IMR-90 (cell line): ENCODE measurements around the gene ITPR2.

Experiments
- BHLHE40 ChIP-seq: fragments of 150-350 bp; IDR thresholded peaks from 2 replicates; pipeline ENCODE4 v1.6.1; 2016; ENCODE audit warnings: mild to moderate bottlenecking, low read depth, low read length
- CEBPB ChIP-seq: IDR thresholded peaks from 2 replicates; pipeline ENCODE4 v1.6.1; 2012; ENCODE audit warnings: low read depth, low read length, improper control_type of control experiment
- CHD1 ChIP-seq: IDR thresholded peaks from 2 replicates; pipeline ENCODE4 v1.6.1; 2012; ENCODE audit warnings: low read depth, low read length, improper control_type of control experiment
- MAFK ChIP-seq: IDR thresholded peaks from 2 replicates; pipeline ENCODE4 v1.6.1; 2012; ENCODE audit warnings: low read depth, low read length, improper control_type of control experiment
- MAZ ChIP-seq: IDR thresholded peaks from 2 replicates; pipeline ENCODE4 v1.6.1; 2012; ENCODE audit warnings: low read depth, mild to moderate bottlenecking, low read length, improper control_type of control experiment, moderate library complexity, borderline replicate concordance
- NFE2L2 ChIP-seq: fragments of 150-350 bp; IDR thresholded peaks from 2 replicates; pipeline ENCODE4 v1.6.1; 2016; ENCODE audit warnings: low read depth, mild to moderate bottlenecking, low read length
- POLR2A ChIP-seq: IDR thresholded peaks from 2 replicates; pipeline ENCODE4 v1.6.1; 2012; ENCODE audit warnings: mild to moderate bottlenecking, low read depth, low read length
- RAD21 ChIP-seq: IDR thresholded peaks from 2 replicates; pipeline ENCODE4 v1.6.1; 2012; ENCODE audit warnings: low read length, improper control_type of control experiment
- RCOR1 ChIP-seq: IDR thresholded peaks from 2 replicates; pipeline ENCODE4 v1.6.1; 2012; ENCODE audit warnings: mild to moderate bottlenecking, low read length, improper control_type of control experiment; ENCODE audit not compliant: insufficient replicate concordance
- RFX5 ChIP-seq: IDR thresholded peaks from 2 replicates; pipeline ENCODE4 v1.8.0; 2012; ENCODE audit warnings: low read depth, mild to moderate bottlenecking, low read length, moderate library complexity
- SMC3 ChIP-seq: fragments of 150-350 bp; IDR thresholded peaks from 2 replicates; pipeline ENCODE4 v1.6.1; 2016; ENCODE audit warnings: low read depth, mild to moderate bottlenecking, antibody characterized with exemption, low read length, moderate library complexity
- TF ChIP-seq, protein P1 (sequence below): conservative IDR thresholded peaks from 2 replicates; pipeline ENCODE4 v1.5.1; 2012; ENCODE audit warnings: mild to moderate bottlenecking, low read depth, low read length, improper control_type of control experiment
- TF ChIP-seq, protein P2 (sequence below): fragments of 150-350 bp; IDR thresholded peaks from 2 replicates; pipeline ENCODE4 v1.6.1; 2017; ENCODE audit warnings: mild to moderate bottlenecking, antibody characterized with exemption, low read length, low read depth
- TF ChIP-seq, protein P3 (sequence below): fragments of 150-350 bp; IDR thresholded peaks from 2 replicates; pipeline ENCODE4 v1.6.1; 2016; ENCODE audit warnings: low read depth, mild to moderate bottlenecking, low read length, moderate library complexity, borderline replicate concordance

GRCh38 chr12:26857465-26858176 lies 24.6 kb upstream of the ITPR2 start:
- TF ChIP-seq, protein P1, sequence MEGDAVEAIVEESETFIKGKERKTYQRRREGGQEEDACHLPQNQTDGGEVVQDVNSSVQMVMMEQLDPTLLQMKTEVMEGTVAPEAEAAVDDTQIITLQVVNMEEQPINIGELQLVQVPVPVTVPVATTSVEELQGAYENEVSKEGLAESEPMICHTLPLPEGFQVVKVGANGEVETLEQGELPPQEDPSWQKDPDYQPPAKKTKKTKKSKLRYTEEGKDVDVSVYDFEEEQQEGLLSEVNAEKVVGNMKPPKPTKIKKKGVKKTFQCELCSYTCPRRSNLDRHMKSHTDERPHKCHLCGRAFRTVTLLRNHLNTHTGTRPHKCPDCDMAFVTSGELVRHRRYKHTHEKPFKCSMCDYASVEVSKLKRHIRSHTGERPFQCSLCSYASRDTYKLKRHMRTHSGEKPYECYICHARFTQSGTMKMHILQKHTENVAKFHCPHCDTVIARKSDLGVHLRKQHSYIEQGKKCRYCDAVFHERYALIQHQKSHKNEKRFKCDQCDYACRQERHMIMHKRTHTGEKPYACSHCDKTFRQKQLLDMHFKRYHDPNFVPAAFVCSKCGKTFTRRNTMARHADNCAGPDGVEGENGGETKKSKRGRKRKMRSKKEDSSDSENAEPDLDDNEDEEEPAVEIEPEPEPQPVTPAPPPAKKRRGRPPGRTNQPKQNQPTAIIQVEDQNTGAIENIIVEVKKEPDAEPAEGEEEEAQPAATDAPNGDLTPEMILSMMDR, result no peak
- TF ChIP-seq MAFK, result no peak
- TF ChIP-seq SMC3, result no peak
- no peak for TF ChIP-seq POLR2A
- TF ChIP-seq CEBPB, result peak; percentile 45; the same call in 1 of the 2 replicates
- no peak for TF ChIP-seq CHD1
- no peak for TF ChIP-seq NFE2L2
- no peak for TF ChIP-seq MAZ
- TF ChIP-seq, protein P2, sequence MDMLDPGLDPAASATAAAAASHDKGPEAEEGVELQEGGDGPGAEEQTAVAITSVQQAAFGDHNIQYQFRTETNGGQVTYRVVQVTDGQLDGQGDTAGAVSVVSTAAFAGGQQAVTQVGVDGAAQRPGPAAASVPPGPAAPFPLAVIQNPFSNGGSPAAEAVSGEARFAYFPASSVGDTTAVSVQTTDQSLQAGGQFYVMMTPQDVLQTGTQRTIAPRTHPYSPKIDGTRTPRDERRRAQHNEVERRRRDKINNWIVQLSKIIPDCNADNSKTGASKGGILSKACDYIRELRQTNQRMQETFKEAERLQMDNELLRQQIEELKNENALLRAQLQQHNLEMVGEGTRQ, result no peak
- no peak for TF ChIP-seq RAD21
- no peak for TF ChIP-seq RCOR1
- no peak for TF ChIP-seq BHLHE40
- TF ChIP-seq, protein P3, sequence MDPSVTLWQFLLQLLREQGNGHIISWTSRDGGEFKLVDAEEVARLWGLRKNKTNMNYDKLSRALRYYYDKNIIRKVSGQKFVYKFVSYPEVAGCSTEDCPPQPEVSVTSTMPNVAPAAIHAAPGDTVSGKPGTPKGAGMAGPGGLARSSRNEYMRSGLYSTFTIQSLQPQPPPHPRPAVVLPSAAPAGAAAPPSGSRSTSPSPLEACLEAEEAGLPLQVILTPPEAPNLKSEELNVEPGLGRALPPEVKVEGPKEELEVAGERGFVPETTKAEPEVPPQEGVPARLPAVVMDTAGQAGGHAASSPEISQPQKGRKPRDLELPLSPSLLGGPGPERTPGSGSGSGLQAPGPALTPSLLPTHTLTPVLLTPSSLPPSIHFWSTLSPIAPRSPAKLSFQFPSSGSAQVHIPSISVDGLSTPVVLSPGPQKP, result no peak
- TF ChIP-seq RFX5, result no peak
